A549 (cell line): Measurements from ENCODE around the gene MAN2B2. TPM values are rescaled to one million over a fixed set of nuclear protein-coding genes. Genes with fewer than 3 reads are reported as not detected.

Experiments used
- ATAC-seq, 2 experiments: fragments of 200-7000 bp in 1 of 2; fragments of >200 bp in 1 of 2; cut with Nextera tagmentation in 1 of 2; cut with Tn5 transposase in 1 of 2; 3 replicates each; pipeline versions ENCODE4 v1.8.0 to v1.9.1; 2018 to 2020; ENCODE audit warnings: mild to moderate bottlenecking in 1 of 2, moderate library complexity in 1 of 2
- CTCF ChIA-PET: fragments of 300-600 bp; sonication (Branson Sonifier 250); formaldehyde crosslinking; extraction: SDS; loops from one replicate; lab custom pipeline; 2021; ENCODE audit warnings: antibody characterized with exemption, inconsistent platforms; lab: Yijun Ruan, JAX
- POLR2A ChIA-PET: fragments of 350-600 bp; formaldehyde crosslinking; extraction: SDS; loops from one replicate; lab custom pipeline; 2021; ENCODE audit warnings: antibody characterized with exemption, inconsistent platforms; lab: Yijun Ruan, JAX
- DNase-seq, 2 experiments: peaks; one replicate each; pipeline versions ENCODE4 v3.0.0 to v3.0.0-alpha.2; 2011 to 2016; ENCODE audit warnings: low read depth in 1 of 2, low spot score in 1 of 2
- FAIRE-seq: peaks from 2 replicates; lab custom pipeline; 2011; peaks lifted over from hg19 to GRCh38; lab: Jason Lieb, UNC
- H3K27ac ChIP-seq, 2 experiments: fragments of >200 bp; sonication (Bioruptor Twin); formaldehyde crosslinking; 3 replicates each; pipeline ENCODE4 v1.5.1; 2016 to 2017
- H3K4me1 ChIP-seq: fragments of >200 bp; sonication (Bioruptor Twin); formaldehyde crosslinking; 3 replicates; pipeline ENCODE4 v1.6.1; 2016
- H3K4me2 ChIP-seq: fragments of >200 bp; sonication (Bioruptor Twin); formaldehyde crosslinking; 3 replicates; pipeline ENCODE4 v1.6.1; 2016
- H3K4me3 ChIP-seq: fragments of >200 bp; sonication (Bioruptor Twin); formaldehyde crosslinking; 3 replicates; pipeline ENCODE4 v1.5.1; 2016
- H3K9me3 ChIP-seq: fragments of >200 bp; sonication (Bioruptor Twin); formaldehyde crosslinking; 3 replicates; pipeline ENCODE4 v1.6.1; 2016
- CBX8 ChIP-seq: fragments of 200-600 bp; sonication (generic); IDR thresholded peaks from 2 replicates; pipeline ENCODE4 v1.6.1; 2016
- CHD2 ChIP-seq: fragments of 150-350 bp; IDR thresholded peaks from 2 replicates; pipeline ENCODE4 v1.6.1; 2014; ENCODE audit warnings: low read length; ENCODE audit not compliant: partially characterized antibody
- CHD4 ChIP-seq: fragments of 200-600 bp; sonication (generic); IDR thresholded peaks from 2 replicates; pipeline ENCODE4 v1.6.1; 2016; ENCODE audit warnings: antibody characterized with exemption, mild to moderate bottlenecking, borderline replicate concordance
- ELK1 ChIP-seq: fragments of 150-350 bp; IDR thresholded peaks from 2 replicates; pipeline ENCODE4 v1.6.1; 2014; ENCODE audit warnings: low read depth, mild to moderate bottlenecking, low read length
- FOSB ChIP-seq: fragments of 250-450 bp; sonication (Bioruptor Pico); IDR thresholded peaks from 2 replicates; pipeline ENCODE4 v1.5.0; 2020; ENCODE audit warnings: mild to moderate bottlenecking, moderate library complexity
- FOSL2 ChIP-seq, 2 experiments: fragments of 450-650 bp in 1 of 2; fragments of >200 bp in 1 of 2; sonication (Bioruptor Twin) in 1 of 2; formaldehyde crosslinking; IDR thresholded peaks; 2 replicates each; pipeline versions ENCODE4 v1.5.0 to v1.6.1; 2016 to 2020; ENCODE audit warnings: mild to moderate bottlenecking in 1 of 2, moderate library complexity in 1 of 2
- FOXS1 ChIP-seq: fragments of 250-450 bp; sonication (Bioruptor Pico); IDR thresholded peaks from 2 replicates; pipeline ENCODE4 v1.5.0; 2020; ENCODE audit warnings: mild to moderate bottlenecking, moderate library complexity
- GATA3 ChIP-seq: IDR thresholded peaks from 2 replicates; pipeline ENCODE4 v1.6.1; 2012; ENCODE audit warnings: borderline replicate concordance
- HES2 ChIP-seq: fragments of >200 bp; sonication (Bioruptor Twin); formaldehyde crosslinking; IDR thresholded peaks from 2 replicates; pipeline ENCODE4 v1.6.1; 2016
- HMGXB4 ChIP-seq: fragments of 250-450 bp; sonication (Bioruptor Pico); IDR thresholded peaks from 2 replicates; pipeline ENCODE4 v1.5.0; 2021; ENCODE audit warnings: mild to moderate bottlenecking, moderate library complexity, borderline replicate concordance
- KDM1A ChIP-seq: fragments of 200-600 bp; sonication (generic); IDR thresholded peaks from 2 replicates; pipeline ENCODE4 v1.6.1; 2016; ENCODE audit warnings: low read depth, mild to moderate bottlenecking
- KDM5A ChIP-seq: fragments of 200-600 bp; sonication (generic); IDR thresholded peaks from 2 replicates; pipeline ENCODE4 v1.6.1; 2016; ENCODE audit warnings: antibody characterized with exemption, mild to moderate bottlenecking
- MAZ ChIP-seq: fragments of 150-350 bp; IDR thresholded peaks from 2 replicates; pipeline ENCODE4 v1.6.1; 2014; ENCODE audit warnings: antibody characterized with exemption, low read depth, low read length, borderline replicate concordance
- MYC ChIP-seq: IDR thresholded peaks from 2 replicates; pipeline ENCODE4 v1.6.1; 2012; ENCODE audit warnings: mild to moderate bottlenecking, inconsistent platforms, low read length, improper control_type of control experiment, borderline replicate concordance
- NR3C1 ChIP-seq: fragments of >200 bp; sonication (Bioruptor Twin); formaldehyde crosslinking; IDR thresholded peaks from 3 replicates; pipeline ENCODE4 v1.6.1; 2017
- PHF8 ChIP-seq: fragments of 200-600 bp; sonication (generic); IDR thresholded peaks from 2 replicates; pipeline ENCODE4 v1.6.1; 2016; ENCODE audit warnings: low read depth, mild to moderate bottlenecking, antibody characterized with exemption, moderate library complexity, borderline replicate concordance
- POLR2AphosphoS2 ChIP-seq: conservative IDR thresholded peaks from 2 replicates; pipeline ENCODE4 v1.6.1; 2012; ENCODE audit warnings: low read length, improper control_type of control experiment, inconsistent platforms
- RAD21 ChIP-seq, 2 experiments: fragments of >200 bp in 1 of 2; sonication (Bioruptor Twin) in 1 of 2; formaldehyde crosslinking in 1 of 2; IDR thresholded peaks in 1 of 2; conservative IDR thresholded peaks in 1 of 2; 2 replicates in 1 of 2; 3 replicates in 1 of 2; pipeline ENCODE4 v1.6.1; 2012 to 2018; ENCODE audit warnings: inconsistent platforms in 1 of 2
- RARB ChIP-seq: fragments of 250-450 bp; sonication (Bioruptor Pico); IDR thresholded peaks from 2 replicates; pipeline ENCODE4 v1.8.0; 2021; ENCODE audit warnings: mild to moderate bottlenecking, moderate library complexity
- ZC3H11A ChIP-seq: fragments of 450-650 bp; IDR thresholded peaks from 2 replicates; pipeline ENCODE4 v1.6.1; 2014; ENCODE audit warnings: antibody characterized with exemption, mild to moderate bottlenecking
- ZSCAN20 ChIP-seq: fragments of 250-450 bp; sonication (Bioruptor Pico); IDR thresholded peaks from 2 replicates; pipeline ENCODE4 v1.8.0; 2022; ENCODE audit warnings: mild to moderate bottlenecking, moderate library complexity
- WGBS: methylation state at CpG from one replicate; pipeline ENCODE4 v1.1.6; 2017; ENCODE audit errors: missing lambda C conversion rate; 5-methylcytosine and 5-hydroxymethylcytosine counted together
- polyA plus RNA-seq, 4 experiments: library from polyadenylated mRNA; depleted of rRNA in 3 of 4; stranded (reverse); fragments of >200 nt; fragmentation: RNase III in 1 of 4; extraction: RNeasy Plus Mini Kit Qiagen cat#74134 plus additional on column Dnase treatment in 1 of 4; gene quantifications; 2 replicates in 3 of 4; 3 replicates in 1 of 4; pipeline ENCODE4 v1.2.3, GENCODE V29; 2011 to 2017
- TF ChIP-seq, protein P1 (sequence below): fragments of 200-600 bp; sonication (generic); IDR thresholded peaks from 2 replicates; pipeline ENCODE4 v1.6.1; 2016; ENCODE audit warnings: antibody characterized with exemption, mild to moderate bottlenecking, moderate library complexity

MAN2B2 gene
- polyA plus RNA-seq, 2 of the 4 experiments (the other 2 are of a cell fraction): 6.3 to 8.4 TPM

- TF ChIP-seq, protein P1, sequence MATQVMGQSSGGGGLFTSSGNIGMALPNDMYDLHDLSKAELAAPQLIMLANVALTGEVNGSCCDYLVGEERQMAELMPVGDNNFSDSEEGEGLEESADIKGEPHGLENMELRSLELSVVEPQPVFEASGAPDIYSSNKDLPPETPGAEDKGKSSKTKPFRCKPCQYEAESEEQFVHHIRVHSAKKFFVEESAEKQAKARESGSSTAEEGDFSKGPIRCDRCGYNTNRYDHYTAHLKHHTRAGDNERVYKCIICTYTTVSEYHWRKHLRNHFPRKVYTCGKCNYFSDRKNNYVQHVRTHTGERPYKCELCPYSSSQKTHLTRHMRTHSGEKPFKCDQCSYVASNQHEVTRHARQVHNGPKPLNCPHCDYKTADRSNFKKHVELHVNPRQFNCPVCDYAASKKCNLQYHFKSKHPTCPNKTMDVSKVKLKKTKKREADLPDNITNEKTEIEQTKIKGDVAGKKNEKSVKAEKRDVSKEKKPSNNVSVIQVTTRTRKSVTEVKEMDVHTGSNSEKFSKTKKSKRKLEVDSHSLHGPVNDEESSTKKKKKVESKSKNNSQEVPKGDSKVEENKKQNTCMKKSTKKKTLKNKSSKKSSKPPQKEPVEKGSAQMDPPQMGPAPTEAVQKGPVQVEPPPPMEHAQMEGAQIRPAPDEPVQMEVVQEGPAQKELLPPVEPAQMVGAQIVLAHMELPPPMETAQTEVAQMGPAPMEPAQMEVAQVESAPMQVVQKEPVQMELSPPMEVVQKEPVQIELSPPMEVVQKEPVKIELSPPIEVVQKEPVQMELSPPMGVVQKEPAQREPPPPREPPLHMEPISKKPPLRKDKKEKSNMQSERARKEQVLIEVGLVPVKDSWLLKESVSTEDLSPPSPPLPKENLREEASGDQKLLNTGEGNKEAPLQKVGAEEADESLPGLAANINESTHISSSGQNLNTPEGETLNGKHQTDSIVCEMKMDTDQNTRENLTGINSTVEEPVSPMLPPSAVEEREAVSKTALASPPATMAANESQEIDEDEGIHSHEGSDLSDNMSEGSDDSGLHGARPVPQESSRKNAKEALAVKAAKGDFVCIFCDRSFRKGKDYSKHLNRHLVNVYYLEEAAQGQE: no peak
- TF ChIP-seq GATA3: no peak
- TF ChIP-seq NR3C1: no peak
- TF ChIP-seq MYC: no peak
- no peak for TF ChIP-seq KDM1A
- TF ChIP-seq POLR2AphosphoS2: no peak
- TF ChIP-seq HMGXB4: no peak
Observed at GRCh38 chr4:6538575-6538974, 36.4 kb upstream of the MAN2B2 start (continued).

DNA sequence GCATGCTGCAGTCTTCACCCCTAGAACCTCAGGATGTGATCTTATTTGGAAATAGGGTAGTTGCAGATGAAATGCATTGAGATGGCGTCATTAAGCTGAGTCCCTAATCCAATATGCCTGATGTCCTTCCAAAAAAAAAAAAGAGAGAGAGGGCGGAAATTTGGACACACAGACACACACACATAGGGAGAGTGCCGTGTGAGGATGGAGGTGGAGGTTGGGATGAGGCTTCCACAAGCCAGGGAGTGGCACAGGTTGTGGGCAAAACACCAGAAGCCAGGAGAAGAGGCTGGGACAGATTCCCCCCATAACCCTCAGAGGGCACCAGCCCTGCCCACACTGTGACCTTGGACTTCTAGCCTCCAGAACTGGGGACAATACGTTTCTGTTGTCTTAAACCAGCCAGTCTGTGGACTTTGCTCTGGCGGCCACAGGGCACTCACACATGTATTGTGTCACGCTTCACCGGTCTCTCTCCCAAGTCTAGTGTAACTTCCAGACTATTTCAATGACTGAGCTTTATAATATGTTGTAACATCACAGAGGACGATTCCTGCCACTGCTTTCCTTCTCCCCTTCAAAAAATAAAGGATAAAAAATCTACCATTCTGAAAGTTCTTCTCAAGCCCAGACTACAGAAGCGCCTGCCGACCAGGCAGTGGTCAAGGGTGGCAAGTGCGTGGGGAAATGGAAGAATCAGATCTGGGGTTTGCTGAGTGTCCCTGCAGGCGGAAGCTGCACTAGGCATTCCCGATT is 35.8 kb upstream of the MAN2B2 start:
- whole genome bisulfite sequencing: 40% methylated on average over 13 of the region's 13 CpGs
- FAIRE-seq: no peak
- ChIA-PET CTCF (interaction anchor here (1.2 to 1.4 kb wide), 2 partner anchors 9 to 11 kb away, joined by 4 read pairs; no protein-coding TSS in a partner anchor), POLR2A (no interaction called here)
- H3K4me1 ChIP-seq: no peaks in the 10 kb centered on the region
- DNase-seq: no peak
- no peak overlapping the region for H3K4me3 ChIP-seq
- H3K27ac ChIP-seq: no peak overlapping the region
- no peak; a peak in 1 of 6 replicates for ATAC-seq
- no peak for TF ChIP-seq ZSCAN20
- TF ChIP-seq HES2: no peak
- TF ChIP-seq RARB (CRISPR knock-in tag): no peak
- no peak for TF ChIP-seq CBX8
- no peak for TF ChIP-seq RAD21 (conservative IDR thresholded peaks at IDR 0.05 in 1 of 2, IDR thresholded peaks at IDR 0.05 in 1 of 2)
- no peak for TF ChIP-seq MAZ
- no peak for TF ChIP-seq PHF8
- no peak for TF ChIP-seq ELK1
- TF ChIP-seq FOXS1 (CRISPR knock-in tag): no peak
- TF ChIP-seq CHD4: no peak
- no peak for TF ChIP-seq ZC3H11A
- no peak for TF ChIP-seq KDM1A
- no peak for TF ChIP-seq CHD2
- no peak for TF ChIP-seq KDM5A
- TF ChIP-seq FOSB (CRISPR knock-in tag): no peak
- TF ChIP-seq FOSL2 (IDR thresholded peaks at IDR 0.05): no peak
- TF ChIP-seq FOSL2 (CRISPR knock-in tag; IDR thresholded peaks at IDR 0.05): no peak
- no peak overlapping the region for H3K4me2 ChIP-seq
- no peaks in the 10 kb centered on the region for H3K9me3 ChIP-seq
